Measurements from ENCODE around the gene UBE2F. TPM values are rescaled to one million over a fixed set of nuclear protein-coding genes. Genes with fewer than 3 reads are reported as not detected.
A peak's percentile ranks its signal among the peaks of the same experiment; 100 is the strongest.
"Not testable (repeated sequence)": the region's sequence is repeated elsewhere in the genome, so short reads cannot be mapped to it uniquely, and the experiment has no call there.

UBE2F gene
- total RNA-seq, 1 donor, result 81.6 TPM

DNA sequence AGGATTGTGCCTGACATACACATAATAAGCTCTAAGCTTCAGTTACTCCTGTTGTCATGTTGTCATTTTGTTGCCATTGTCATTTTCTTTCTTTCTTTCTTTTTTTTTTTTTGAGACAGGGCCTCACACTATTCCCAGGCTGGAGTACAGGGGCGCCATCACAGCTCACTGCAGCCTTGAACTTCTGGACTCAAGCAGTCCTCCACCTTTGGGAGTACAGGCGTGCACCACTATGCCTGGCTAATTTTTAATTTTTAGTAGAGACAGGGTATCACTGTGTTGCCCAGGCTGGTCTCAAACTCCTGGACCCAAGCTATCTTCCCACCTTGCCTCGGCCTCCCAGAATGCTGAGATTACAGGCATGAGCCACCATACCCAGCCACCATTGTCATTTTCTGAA, 63.0 kb downstream of the UBE2F start:
- DNase-seq (ENCODE audit: low read depth), result no peak
- TF ChIP-seq, protein P1, sequence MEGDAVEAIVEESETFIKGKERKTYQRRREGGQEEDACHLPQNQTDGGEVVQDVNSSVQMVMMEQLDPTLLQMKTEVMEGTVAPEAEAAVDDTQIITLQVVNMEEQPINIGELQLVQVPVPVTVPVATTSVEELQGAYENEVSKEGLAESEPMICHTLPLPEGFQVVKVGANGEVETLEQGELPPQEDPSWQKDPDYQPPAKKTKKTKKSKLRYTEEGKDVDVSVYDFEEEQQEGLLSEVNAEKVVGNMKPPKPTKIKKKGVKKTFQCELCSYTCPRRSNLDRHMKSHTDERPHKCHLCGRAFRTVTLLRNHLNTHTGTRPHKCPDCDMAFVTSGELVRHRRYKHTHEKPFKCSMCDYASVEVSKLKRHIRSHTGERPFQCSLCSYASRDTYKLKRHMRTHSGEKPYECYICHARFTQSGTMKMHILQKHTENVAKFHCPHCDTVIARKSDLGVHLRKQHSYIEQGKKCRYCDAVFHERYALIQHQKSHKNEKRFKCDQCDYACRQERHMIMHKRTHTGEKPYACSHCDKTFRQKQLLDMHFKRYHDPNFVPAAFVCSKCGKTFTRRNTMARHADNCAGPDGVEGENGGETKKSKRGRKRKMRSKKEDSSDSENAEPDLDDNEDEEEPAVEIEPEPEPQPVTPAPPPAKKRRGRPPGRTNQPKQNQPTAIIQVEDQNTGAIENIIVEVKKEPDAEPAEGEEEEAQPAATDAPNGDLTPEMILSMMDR (IDR thresholded peaks at IDR 0.05; ENCODE audit: insufficient read depth, low read depth, low read length), result no peak
- H3K4me3 ChIP-seq (ENCODE audit: low read depth, low read length), result no peak overlapping the region

DNA sequence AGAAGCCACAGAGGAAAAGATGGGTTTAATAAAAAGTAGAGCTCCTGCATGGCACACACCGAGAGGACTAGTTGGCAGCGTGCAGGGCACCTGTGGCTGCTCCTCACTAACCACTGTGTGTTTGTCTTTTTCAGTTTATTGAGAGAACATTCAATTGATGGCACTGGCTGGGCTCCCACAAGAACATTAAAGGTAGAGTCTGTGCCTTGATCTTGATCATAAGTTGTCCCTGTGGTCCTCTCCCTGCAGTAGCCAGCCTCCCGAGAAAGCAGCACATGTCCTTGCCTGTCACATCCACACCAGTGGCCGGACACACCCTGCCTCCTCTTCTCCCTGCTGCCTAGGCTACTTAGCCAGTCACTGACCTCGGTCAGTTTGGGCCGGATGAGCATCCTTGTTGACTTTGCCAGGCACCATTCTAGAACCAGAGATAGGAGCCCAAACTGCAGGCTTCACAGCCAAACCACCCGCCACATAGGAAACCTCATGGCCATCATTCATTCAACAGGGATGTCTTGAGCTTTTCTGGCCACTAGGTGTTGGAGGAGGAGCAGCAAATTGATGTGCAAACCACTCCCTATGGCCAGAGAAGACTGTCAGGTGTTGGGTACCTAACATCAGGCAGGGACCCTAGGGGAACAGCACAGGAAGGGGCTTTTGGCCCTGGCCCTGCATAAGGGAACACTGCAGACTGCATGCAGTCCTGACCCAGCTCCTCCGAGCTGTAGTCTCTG, 63.8 kb downstream of the UBE2F start:
- no peak overlapping the region for H3K4me3 ChIP-seq (ENCODE audit: low read depth, low read length)
- TF ChIP-seq, protein P1 (IDR thresholded peaks at IDR 0.05; ENCODE audit: insufficient read depth, low read depth, low read length), result no peak
- no peak for DNase-seq (ENCODE audit: low read depth)

DNA sequence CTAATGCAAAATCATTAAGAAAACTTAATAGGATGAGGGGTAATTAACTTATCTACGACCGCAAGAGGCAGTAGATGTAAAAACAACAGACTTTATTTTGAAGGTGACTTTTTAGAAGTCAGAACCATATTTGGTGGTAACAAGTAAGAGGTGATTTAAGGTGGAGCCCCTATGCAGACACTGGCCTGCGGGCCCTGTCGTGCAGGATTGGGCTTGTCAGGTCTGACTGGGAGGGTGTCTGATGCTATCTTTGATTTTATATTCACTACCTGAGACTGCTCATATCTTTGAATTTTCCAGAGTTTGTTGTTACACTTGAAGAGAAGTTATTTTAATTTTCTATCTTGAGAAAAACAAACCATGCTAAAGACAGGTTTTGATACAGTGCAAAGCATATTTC, 64.9 kb downstream of the UBE2F start:
- DNase-seq (ENCODE audit: low read depth), result no peak
- TF ChIP-seq, protein P1 (IDR thresholded peaks at IDR 0.05; ENCODE audit: insufficient read depth, low read depth, low read length), result no peak
- no peak overlapping the region for H3K4me3 ChIP-seq (ENCODE audit: low read depth, low read length)

DNA sequence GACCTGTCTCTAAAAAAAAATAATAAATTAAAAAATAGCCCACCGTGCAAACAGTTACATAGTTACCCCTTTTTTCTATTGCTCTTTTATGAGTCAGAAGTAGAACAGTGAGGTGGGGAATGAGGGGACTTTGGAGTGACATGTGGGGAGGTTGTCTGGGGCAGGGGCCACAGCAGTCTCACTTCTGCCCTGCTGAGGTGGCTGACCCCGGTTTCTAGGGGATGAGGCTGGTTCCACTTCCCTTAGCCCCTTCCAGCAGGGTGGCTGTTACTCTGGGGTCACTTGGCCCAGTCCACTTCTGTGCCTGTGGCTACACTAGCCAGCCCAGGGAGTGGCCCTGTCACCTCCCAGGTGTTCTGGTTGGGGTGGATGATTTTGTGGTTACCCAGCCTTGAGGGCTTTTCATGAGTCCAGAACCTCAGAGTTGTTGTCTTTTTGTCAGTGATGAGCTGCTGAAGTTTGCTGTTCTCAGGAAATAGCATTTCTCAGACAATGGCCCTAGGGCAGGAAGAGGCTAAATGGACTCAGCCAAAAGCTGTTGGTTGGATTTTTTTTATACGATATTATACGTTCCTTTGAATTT, 66.0 kb downstream of the UBE2F start:
- peak; percentile 4 for DNase-seq (ENCODE audit: low read depth)
- TF ChIP-seq, protein P1 (IDR thresholded peaks at IDR 0.05; ENCODE audit: insufficient read depth, low read depth, low read length), result no peak
- no peak overlapping the region for H3K4me3 ChIP-seq (ENCODE audit: low read depth, low read length)

DNA sequence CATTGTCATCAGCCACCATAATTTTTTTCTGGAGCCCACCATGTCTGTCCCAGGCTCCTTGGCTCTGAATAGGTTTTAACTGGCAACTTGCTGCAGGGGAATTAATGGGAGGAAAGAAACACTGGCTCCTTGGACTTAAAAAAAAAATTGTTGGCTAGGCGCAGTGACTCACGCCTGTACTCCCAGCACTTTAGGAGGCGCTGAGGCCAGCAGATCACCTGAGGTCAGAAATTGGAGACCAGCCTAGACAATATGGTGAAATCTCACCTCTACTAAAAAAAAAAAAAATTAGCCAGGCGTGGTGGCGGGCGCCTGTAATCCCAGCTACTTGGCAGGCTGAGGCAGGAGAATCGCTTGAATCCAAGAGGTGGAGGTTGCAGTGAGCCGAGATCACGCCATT, 67.2 kb downstream of the UBE2F start:
- not testable (repeated sequence) for DNase-seq (ENCODE audit: low read depth)

DNA sequence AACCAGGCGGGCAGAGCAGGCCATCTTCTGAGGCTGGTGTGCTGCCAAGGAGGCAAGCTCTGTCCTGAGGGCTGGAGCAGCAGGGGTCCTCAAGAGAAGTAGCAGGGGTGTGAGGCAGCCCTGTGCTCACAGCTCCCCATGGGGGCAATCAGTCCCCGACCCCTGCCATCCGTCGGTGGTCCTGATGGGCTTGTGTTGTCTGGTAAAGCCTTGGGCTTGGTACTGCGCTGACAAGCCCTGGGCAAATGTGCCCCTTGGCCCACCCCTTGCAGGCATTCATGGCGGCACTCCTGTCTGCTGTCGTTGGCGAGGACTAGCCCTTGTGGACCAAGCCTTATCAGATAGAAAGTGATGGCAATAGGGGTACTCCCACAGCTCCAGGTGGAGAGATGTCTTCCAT, 71.4 kb downstream of the UBE2F start:
- DNase-seq (ENCODE audit: low read depth), result no peak
- no peak overlapping the region for H3K4me3 ChIP-seq (ENCODE audit: low read depth, low read length)
- TF ChIP-seq, protein P1 (IDR thresholded peaks at IDR 0.05; ENCODE audit: insufficient read depth, low read depth, low read length), result no peak

More for the DNA sequence above, 67.2 kb downstream of the UBE2F start:
- H3K4me3 ChIP-seq (ENCODE audit: low read depth, low read length), result not testable (repeated sequence)

DNA sequence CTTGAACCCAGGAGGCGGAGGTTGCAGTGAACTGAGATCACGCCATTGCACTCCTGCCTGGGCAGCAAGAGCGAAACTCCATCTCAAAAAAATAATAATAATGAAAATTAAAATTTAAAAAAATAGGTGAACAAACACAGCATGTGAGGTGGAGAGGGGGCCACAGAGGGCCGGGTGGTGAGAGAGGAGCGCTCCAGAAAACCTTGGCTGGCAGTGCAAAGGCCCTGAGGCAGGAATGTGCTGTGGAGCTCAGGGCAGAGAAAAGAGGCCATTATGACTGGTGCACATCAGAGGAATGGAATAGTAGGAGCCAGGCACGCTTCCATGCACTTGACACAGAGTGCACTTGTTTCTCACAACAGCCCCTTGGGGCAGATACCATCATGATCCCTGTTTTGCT, 72.3 kb downstream of the UBE2F start:
- DNase-seq (ENCODE audit: low read depth), result no peak
- no peak overlapping the region for H3K4me3 ChIP-seq (ENCODE audit: low read depth, low read length)
- TF ChIP-seq, protein P1 (IDR thresholded peaks at IDR 0.05; ENCODE audit: insufficient read depth, low read depth, low read length), result no peak
